ENCODE measurements around the gene HSD3B7.

Gene HSD3B7

GRCh38 chr16:30998852-30999761, 14.1 kb downstream of the HSD3B7 start:
- DNase-seq (ENCODE audit: low read depth in 2 of 2): no peak
- H3K4me3 ChIP-seq (replicated peaks in 1 of 2; ENCODE audit: low read depth in 2 of 2, low read length in 2 of 2): no peak overlapping the region
- no peak for TF ChIP-seq CTCF (IDR thresholded peaks at IDR 0.05; ENCODE audit: low read depth, low read length)

- no peak for TF ChIP-seq CTCF (IDR thresholded peaks at IDR 0.05; ENCODE audit: low read depth, low read length)
- no peak for DNase-seq (ENCODE audit: low read depth in 2 of 2)
- no peak overlapping the region for H3K4me3 ChIP-seq (replicated peaks in 1 of 2; ENCODE audit: low read depth in 2 of 2, low read length in 2 of 2)
Measured at GRCh38 chr16:31000671-31001382, 15.8 kb downstream of the HSD3B7 start.

- H3K4me3 ChIP-seq (replicated peaks in 1 of 2; ENCODE audit: low read depth in 2 of 2, low read length in 2 of 2): no peak overlapping the region
- TF ChIP-seq CTCF (IDR thresholded peaks at IDR 0.05; ENCODE audit: low read depth, low read length): no peak
- DNase-seq (ENCODE audit: low read depth in 2 of 2): no peak
Measured at GRCh38 chr16:31001507-31002249, 16.7 kb downstream of the HSD3B7 start.

DNA sequence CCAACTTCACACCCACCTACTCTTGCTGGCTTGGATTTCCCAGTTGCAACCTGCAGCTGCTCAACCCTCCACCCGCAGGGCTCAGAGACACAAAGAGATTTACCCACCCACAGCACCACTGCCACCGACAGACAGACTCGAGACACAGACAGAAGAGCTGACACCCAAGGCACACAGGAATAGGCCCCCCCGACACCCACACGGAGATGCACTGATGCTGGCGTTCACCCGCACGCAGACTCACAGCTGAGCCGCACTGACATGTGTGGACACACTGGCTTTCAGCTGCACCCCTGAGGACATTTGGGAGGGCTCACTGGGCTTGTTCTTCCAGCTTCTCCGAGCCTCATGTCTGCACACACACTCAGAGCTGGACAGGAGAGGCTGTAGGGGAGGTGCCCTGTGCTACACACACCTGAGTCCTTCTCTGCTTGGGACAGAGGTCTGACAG, 17.3 kb downstream of the HSD3B7 start:
- DNase-seq (ENCODE audit: low read depth in 2 of 2): no peak
- no peak overlapping the region for H3K4me3 ChIP-seq (replicated peaks in 1 of 2; ENCODE audit: low read depth in 2 of 2, low read length in 2 of 2)
- no peak for TF ChIP-seq CTCF (IDR thresholded peaks at IDR 0.05; ENCODE audit: low read depth, low read length)

- TF ChIP-seq CTCF (IDR thresholded peaks at IDR 0.05; ENCODE audit: low read depth, low read length): no peak
- no peak overlapping the region for H3K4me3 ChIP-seq (replicated peaks in 1 of 2; ENCODE audit: low read depth in 2 of 2, low read length in 2 of 2)
- DNase-seq (ENCODE audit: low read depth in 2 of 2): no peak
Measured at GRCh38 chr16:31002862-31003341, 17.9 kb downstream of the HSD3B7 start.

GRCh38 chr16:31003744-31004143, 18.7 kb downstream of the HSD3B7 start:
- DNase-seq (ENCODE audit: low read depth in 2 of 2): no peak
- TF ChIP-seq CTCF (IDR thresholded peaks at IDR 0.05; ENCODE audit: low read depth, low read length): no peak
- no peak overlapping the region for H3K4me3 ChIP-seq (replicated peaks in 1 of 2; ENCODE audit: low read depth in 2 of 2, low read length in 2 of 2)

Data from cardiac fibroblast (primary cell).